ENCODE results near the gene BTC.
"Not testable (repeated sequence)": the region's sequence is repeated elsewhere in the genome, so short reads cannot be mapped to it uniquely, and the experiment has no call there.

Gene BTC, protein sequence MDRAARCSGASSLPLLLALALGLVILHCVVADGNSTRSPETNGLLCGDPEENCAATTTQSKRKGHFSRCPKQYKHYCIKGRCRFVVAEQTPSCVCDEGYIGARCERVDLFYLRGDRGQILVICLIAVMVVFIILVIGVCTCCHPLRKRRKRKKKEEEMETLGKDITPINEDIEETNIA

GRCh38 chr4:74794382-74795010 lies at the start of gene BTC:
Gene BTC, minus strand, starts transcription at chr4:74794523. Its CDS starts 198 bp downstream, at chr4:74794325.
- DNase-seq = peak; percentile 39 to 71

DNA sequence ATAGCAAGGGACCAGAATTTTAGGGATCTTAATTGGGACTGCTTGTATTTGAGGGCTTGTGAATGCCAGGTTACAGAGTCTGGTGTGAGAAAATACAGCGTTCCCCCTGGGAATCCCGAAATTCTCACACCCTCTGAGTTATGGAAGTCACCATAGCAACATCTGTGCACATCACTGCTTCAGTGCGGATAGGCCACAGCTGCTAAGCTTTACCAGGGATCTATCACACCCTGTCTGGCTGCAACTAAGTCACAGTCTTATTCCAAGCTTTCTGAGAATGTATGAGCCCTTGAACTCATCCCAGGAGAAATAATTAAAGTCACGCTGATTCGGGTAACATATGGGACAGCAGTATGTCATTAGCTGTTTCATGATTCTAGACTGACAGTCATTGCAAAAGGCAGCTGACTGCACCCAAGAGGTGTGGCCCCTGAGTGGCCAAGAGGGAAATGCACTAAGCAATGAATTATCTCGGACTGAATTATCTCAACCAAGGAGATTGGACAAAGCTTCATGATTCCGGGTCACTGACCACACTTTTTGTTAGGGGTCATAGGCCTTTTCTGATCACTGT lies 46.7 kb upstream of the BTC start:
- DNase-seq = no peak

DNA sequence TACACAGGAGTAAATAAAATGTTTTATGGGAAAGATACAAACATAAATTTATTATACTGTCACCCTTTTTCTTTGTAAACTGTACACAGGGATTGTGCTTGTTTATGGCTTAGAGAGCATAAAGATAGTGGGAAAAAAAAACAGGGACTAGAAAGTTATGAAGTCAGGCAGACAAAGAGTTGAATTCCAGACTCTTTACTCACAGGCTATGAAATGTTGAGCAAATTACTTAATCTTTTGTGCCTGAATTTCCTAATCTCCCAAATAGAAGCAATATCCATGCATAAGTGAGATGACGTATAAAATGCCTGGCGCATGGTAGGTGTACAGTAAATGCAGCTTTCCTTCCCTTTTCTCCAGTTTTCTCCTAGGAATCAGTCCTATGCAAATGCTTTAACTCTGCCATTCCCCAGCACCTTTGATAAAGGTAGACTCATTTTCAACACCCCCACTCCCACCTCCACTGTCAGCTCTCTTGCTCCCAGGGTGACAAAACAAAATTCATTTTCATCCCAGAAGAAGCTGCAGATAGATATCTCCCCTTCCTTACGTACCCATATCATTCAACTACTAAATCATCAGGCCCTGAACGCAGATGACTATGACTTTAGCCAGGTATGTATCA lies 44.5 kb upstream of the BTC start:
- no peak for DNase-seq

GRCh38 chr4:74830928-74831327 lies 36.6 kb upstream of the BTC start:
- no peak for DNase-seq

DNA sequence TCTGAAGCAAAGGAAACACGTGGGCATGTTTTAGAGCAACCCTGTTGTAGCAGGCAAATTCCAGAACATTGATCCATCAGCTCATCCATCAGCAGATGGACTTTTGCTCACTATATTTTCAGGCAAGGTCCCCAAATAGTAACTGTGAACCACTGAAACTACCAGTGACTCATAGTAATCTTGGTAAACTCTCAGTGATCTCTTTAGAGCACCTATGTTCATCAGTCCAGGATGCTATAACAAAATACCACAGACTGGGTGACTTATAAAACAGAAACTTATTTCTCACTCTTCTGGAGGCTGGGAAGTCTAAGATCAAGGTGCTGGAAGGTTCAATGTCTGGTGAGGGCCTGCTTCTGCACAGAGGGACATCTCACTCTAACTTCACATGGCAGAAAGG lies 28.9 kb upstream of the BTC start:
- no peak for DNase-seq

DNA sequence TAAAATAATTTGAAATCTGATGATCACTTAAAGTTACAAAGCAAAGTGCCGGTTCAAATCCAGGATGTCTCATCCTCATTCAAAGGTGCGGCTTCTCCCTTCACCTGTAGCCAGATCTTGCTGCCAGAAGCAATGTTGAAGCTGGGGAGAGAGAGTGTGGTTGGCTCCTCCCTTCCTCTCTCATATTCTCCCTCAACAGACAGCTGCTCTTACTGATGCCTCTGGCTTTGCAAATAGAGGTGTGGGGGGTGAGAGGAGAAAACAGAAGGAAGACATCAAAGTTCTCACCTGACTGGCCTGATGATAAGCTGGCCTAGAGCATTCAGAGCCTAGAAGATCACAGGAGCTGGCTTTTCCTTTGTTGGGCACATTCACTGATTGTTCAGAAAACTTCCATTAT lies 28.3 kb upstream of the BTC start:
- DNase-seq = no peak

DNA sequence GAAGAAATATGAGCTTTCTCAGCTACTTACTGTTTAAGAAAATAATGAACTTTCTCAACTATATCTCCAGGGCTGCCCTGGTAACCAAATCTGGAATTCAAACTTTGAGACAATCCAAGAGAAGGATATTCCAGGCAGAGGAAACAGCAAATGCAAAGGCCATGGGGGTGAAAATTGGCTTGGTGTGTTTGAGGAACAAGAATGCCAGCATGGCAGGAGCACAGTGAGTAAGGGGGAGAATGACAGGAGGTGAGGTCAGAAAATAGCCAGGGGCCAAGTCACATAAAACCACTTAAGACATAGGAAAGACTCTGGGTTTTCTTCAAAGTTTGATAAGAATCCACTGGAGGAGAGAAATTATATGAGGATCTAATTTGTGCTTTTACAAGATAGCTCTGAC lies 27.2 kb upstream of the BTC start:
- no peak for DNase-seq

GRCh38 chr4:74814052-74814451 lies 19.7 kb upstream of the BTC start:
- DNase-seq = no peak

DNA sequence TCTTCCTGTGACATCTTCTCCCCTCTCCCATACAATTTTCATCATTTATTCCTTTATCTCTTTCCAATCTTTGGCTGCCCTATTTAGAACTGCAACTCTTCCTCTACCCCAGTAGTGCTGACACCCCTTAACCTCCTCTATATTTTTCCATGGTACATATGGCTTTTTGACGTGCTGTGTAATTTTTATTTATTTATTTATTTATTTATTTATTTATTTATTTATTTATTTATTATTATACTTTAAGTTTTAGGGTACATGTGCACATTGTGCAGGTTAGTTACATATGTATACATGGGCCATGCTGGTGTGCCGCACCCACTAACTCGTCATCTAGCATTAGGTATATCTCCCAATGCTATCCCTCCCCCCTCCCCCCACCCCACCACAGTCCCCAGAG lies 17.7 kb upstream of the BTC start:
- DNase-seq = not testable (repeated sequence)

- no peak for DNase-seq
These were observed 11.3 kb upstream of the BTC start for GRCh38 chr4:74805601-74806000.

GRCh38 chr4:74800310-74800709 lies 6.0 kb upstream of the BTC start:
- no peak for DNase-seq

DNA sequence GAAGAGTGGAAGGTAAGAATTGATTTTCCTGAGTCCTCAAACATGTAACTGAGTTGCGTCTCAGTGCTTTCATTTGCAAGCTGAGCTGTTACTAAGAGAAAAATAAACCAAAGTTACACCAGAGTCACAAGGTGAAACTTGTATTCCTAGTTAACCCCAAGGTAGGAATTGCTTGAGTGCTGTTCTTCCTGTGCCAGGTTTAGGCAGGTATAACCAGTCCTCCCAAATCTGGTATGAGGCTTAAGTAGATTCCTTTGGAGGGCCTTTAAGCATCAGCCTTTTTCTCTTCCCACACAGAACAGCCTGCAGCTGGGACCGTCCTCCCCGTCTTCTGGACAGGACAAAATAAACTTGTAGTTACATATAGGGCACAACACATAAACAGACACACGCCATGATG lies 2.3 kb upstream of the BTC start:
- DNase-seq = no peak

- peak; percentile 72 to 81 for DNase-seq
These were observed 454 bp downstream of the BTC start for GRCh38 chr4:74793757-74794381.

DNA sequence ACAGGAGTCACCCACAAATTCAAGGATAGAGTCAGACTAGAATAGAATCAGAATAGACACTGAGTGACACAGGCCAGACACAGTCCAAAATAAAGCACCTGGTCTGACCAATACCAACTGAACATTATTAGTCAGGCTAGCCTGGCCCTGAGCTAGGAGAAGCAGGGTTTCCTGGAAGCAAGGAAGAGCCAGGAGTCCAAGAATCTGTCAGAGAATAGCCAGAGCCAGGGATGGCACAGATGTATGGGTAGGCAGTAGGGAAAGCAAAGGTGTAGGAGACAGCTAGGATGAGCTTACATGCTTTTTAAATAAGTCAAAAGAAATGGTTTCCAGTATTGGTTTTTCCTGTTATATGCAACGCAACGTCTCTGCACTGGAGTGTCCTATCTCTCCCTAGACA lies 3.7 kb downstream of the BTC start:
- no peak for DNase-seq

GRCh38 chr4:74789518-74789917 lies 4.8 kb downstream of the BTC start:
- no peak for DNase-seq

GRCh38 chr4:74777531-74777930 lies 16.8 kb downstream of the BTC start:
- no peak for DNase-seq

DNA sequence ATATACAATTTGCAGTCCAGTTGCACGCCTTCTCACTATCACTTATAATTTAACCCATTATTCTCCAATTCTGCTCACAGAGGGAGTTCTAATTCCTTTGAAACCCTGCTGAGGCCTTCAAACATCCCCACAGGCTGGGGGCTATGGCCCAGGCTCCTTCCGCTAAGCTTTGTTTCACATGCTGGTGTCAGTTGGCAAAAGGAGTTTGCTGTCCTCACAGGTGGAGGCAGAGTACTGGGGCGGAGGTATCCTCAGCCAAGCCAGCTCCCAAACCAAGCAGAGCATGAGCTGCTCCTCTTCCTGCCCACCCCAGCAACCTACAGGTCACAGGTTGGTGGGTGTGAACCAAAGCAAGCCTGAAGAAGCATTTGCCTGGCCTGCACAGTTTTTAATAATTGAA lies 21.5 kb downstream of the BTC start:
- DNase-seq = no peak

DNA sequence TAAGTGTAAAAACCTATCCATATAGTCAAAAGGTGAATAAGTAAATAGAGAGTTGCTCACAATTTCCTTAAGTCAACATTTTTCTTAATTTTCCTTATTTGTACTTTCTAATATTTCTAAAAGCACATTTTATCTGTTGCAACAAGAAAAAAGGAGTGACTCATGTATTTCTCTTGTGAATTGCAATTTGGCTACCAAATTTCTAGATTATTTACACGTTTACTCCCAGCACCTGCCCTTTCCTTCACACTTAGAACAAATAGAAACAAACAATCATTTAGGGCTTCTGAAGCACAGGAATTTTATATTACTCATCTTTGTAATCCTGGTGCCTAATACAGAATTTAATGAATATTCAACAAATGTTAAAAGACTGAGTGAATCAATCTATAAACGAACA lies 22.2 kb downstream of the BTC start:
- DNase-seq = no peak

DNA sequence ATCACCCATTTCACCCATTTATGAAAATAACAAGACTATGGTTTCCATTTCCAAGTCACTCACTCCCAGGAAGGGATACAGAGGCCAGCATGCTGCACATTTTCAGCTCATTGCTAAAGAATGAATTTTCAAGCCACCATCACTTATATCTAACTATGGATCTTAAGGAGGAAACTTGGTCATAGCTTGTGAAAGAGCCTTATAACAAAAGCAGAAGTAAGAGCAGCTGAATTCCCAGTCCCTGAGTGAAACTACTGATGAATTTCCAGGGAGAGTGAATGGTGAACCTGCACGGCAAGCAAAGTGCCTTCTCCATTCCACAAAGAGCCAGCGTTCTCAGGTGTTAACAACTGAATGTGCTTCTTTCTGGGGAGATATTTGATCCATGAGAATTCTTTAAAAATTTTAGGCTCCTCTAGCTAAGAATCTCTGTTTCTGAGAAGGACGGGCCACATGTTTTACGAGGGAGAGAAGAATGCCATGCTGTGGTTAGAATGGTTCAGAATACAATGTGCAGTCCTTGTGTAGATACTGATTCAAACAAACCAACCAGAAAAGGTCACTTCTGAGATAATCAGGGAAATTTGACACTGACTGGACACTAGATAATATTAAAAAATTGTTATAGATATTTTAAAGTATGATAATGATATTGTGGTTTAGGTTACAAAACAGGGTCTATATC lies 24.0 kb downstream of the BTC start:
- DNase-seq = no peak

DNA sequence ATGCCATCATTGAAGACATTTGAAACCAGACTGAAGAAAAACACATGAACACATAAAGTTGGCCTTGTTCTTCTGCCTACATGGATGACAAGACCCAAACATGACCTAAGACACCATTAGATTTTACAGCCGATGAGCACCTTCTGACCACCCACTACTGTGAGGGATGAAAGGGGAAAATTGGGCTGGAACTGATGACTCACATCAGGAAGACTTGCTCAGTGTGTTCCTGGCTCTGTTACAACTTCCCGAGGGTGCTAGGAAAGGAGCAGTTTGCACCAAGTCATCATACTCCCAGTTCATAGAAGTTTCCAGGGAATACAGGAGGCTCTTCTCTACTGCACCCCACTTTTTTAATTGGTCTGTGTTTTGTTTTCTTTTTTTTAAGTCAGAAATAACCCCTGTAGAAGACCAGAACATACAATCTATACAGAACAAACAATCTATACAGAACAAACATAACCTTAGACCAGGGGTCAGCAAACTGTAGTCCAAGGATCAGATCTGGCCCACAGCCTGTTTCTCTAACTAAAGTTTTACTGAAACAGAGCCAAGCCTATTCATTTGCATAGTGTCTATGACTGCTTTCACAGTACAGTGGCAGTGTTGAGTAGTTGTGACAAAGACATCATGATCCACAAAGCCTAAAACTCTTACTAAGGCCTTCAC lies 25.3 kb downstream of the BTC start:
- DNase-seq = no peak

DNA sequence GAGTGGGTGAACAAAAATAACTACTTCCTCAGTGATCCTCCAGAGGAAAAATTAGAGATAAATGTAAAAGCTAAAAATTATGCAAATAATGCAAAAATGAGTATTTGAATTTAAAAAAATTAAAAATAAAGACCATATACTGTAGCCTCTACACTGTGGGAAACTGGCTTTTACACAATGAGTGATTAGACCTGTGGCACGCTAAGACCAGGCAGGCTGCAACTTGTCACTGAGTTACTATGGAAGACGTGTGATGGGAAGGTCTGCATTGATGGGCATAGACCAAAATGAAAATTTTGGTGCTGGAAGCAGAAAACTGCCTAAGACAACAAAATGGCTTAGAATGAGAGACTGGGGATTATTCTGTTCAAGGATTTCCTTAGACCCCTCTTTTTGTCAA lies 30.2 kb downstream of the BTC start:
- no peak for DNase-seq

GRCh38 chr4:74758551-74759145 lies 35.7 kb downstream of the BTC start:
- no peak for DNase-seq

Data from NCI-H2081 (cell line).